Fibroblast of villous mesenchyme (primary cell): Measurements from ENCODE around the gene OTUD1. TPM values are rescaled to one million over a fixed set of nuclear protein-coding genes. Genes with fewer than 3 reads are reported as not detected.
A peak's percentile ranks its signal among the peaks of the same experiment; 100 is the strongest.

Experiments
- DNase-seq: peaks from one replicate; pipeline ENCODE4 v3.0.0-alpha.2; 2010; ENCODE audit warnings: low read depth
- H3K4me3 ChIP-seq: 2 replicates; pipeline ENCODE4 v1.5.1; 2011; ENCODE audit warnings: low read depth, mild to moderate bottlenecking, low read length
- CTCF ChIP-seq: IDR thresholded peaks from 2 replicates; pipeline ENCODE4 v1.5.1; 2012; ENCODE audit warnings: low read depth, mild to moderate bottlenecking, low read length; ENCODE audit not compliant: insufficient read depth
- total RNA-seq: library from RNA; depleted of rRNA; stranded (reverse); fragments of >200 nt; gene quantifications from 2 replicates; pipeline ENCODE4 v1.2.3, GENCODE V29; 2012

OTUD1 gene
- total RNA-seq, 1 donor, result 6.0 TPM

- TF ChIP-seq CTCF, result no peak
- no peak for DNase-seq
- H3K4me3 ChIP-seq, result no peak overlapping the region
Observed at GRCh38 chr10:23445591-23445990, 6.7 kb downstream of the OTUD1 start.

- H3K4me3 ChIP-seq, result no peak overlapping the region
- no peak for DNase-seq
- TF ChIP-seq CTCF, result no peak
Observed at GRCh38 chr10:23448323-23448722, 9.4 kb downstream of the OTUD1 start.

DNA sequence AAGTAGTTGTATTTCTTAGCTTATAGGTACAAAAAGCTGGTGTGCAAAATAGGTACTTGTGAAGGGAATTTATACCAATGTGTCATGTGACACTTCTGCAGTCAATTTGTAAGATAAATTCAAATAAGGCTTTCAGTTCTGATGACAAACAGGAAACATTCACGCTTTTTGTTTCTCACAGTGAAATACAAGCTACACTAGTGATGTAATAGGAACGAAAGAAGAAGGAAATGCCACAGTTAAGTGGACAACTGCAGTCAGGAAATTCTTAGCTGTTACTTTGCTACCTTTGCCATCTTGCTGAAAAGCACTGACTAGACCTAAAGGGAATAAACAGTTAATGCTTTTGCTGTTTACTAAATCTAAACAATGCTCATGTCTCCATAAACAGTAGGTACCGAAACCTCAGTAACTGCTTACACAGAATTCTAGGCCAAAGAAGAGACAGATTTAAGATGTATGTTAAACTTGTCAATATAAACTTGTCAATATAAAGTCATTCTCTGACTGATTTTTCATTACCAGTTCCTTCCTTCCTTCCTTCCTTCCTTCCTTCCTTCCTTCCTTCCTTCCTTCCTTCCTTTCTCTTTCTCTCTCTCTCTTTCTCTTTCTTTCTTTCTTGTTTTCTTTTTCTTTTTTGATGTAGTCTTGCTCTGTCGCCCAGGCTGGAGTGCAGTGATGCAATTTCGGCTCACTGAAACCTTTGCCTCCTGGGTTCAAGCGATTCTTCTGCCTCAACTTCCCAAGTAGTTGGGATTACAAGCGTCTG, 10.1 kb downstream of the OTUD1 start:
- no peak for TF ChIP-seq CTCF
- no peak overlapping the region for H3K4me3 ChIP-seq
- DNase-seq, result peak; percentile 30

DNA sequence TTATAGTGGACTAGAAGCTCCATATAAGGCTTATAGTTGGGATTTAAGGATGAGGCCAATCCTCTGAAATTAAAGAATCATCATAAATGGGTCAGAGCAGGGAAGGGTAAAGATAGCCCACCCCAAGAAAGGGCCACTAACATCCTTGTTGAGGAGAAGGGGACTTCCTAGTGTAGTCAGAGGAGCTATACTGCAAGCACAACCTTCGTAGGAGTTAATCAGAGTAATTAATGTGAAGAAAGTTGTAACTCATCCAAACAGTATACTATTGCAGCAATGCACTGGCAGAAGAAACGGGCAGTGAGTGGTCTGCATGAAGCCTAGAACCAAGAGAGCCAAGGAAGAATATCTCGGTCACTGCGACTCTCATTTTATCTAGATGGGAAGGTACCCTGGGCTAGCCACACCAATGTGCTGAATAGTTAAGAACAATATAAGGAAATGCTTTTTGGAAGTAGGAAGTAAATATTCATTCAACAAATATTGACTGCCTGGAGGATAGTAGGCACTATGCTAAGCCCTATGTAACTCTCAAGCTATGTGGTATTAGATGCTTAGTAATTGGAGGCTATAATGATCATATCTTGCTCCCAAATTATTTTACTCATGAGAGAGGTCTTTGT, 13.3 kb downstream of the OTUD1 start:
- no peak for DNase-seq
- no peak overlapping the region for H3K4me3 ChIP-seq
- TF ChIP-seq CTCF, result no peak

DNA sequence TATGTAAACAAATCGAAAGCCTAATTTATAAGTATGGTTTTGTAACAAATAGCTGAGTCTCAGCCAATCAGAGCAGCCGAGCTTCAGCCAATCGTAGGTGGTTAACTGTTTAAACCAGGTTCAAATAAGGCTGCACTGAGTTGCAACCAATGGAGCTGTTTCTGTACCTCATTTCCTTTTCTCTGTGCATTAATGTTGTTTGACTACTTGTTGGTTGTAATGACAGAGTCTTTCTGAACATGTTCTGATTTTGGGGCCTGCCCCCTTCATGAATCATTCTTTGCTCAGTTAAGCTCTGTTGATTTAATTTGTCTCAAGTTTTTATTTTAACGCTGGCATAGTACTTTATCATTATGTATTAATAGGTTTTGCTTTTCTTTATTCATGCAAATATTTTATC, 14.6 kb downstream of the OTUD1 start:
- H3K4me3 ChIP-seq, result no peak overlapping the region
- no peak for DNase-seq
- no peak for TF ChIP-seq CTCF

DNA sequence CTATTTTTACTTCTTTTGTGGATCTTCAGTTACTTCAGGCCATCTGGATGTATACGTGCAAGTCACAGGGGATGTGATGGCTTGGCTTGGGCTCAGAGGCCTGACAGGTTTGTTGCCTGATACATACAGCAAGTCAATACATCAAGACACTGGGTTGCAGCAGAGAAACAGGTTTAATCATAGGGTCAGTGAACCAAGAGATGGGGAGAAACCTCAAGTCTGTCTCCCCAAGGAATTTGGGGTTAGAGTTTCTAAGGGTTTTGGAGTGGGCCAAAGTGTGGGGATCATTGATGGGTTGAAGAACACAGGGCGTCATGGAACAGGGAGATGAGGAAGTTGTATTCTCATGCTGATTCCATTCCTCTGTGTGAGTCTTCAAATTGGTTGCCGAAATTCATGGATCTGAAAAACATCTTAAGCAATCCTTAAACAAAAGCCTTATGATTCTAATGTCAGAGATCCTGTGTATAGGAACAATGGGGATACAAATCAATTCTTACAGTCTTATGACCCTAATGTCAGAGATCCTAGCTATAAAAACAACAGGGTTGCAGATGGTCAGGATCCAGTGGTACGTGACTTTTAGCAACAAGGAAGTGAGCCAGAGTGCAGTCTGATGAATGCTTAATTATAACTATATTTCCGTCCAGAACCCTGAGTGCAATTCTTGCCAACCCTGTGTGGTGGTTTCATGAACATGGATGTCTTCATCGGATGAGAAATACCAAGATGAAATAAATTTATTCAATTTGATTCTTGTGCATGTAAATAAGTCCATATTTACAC, 18.9 kb downstream of the OTUD1 start:
- no peak for TF ChIP-seq CTCF
- DNase-seq, result no peak
- H3K4me3 ChIP-seq, result no peak overlapping the region
